Bronchial epithelial cell (primary cell): ENCODE data around the gene ITGB2. TPM values are rescaled to one million over a fixed set of nuclear protein-coding genes. Genes with fewer than 3 reads are reported as not detected.
A peak's percentile ranks its signal among the peaks of the same experiment; 100 is the strongest.

Experiments used
- DNase-seq: peaks from one replicate; pipeline ENCODE4 v3.0.0-alpha.2; 2010; ENCODE audit warnings: low read depth
- FAIRE-seq: peaks from 2 replicates; lab custom pipeline; 2011; peaks lifted over from hg19 to GRCh38; lab: Jason Lieb, UNC
- H3K27me3 ChIP-seq: 2 replicates; pipeline ENCODE4 v1.5.1; 2011; ENCODE audit warnings: low read length; ENCODE audit not compliant: control insufficient read depth, insufficient read depth
- H3K36me3 ChIP-seq: 2 replicates; pipeline ENCODE4 v1.5.1; 2011; ENCODE audit warnings: low read length; ENCODE audit not compliant: control insufficient read depth, insufficient read depth
- H3K4me3 ChIP-seq: 2 replicates; pipeline ENCODE4 v1.5.1; 2011; ENCODE audit warnings: mild to moderate bottlenecking, low read depth, low read length, control low read depth
- total RNA-seq: library from RNA; depleted of rRNA; stranded (reverse); fragments of >200 nt; gene quantifications from 2 replicates; pipeline ENCODE4 v1.2.1, GENCODE V29; 2014
- TF ChIP-seq, protein P1 (sequence below): IDR thresholded peaks from 2 replicates; pipeline ENCODE4 v1.5.1; 2011; ENCODE audit warnings: mild to moderate bottlenecking, moderate library complexity, low read length, control low read depth, inconsistent platforms; ENCODE audit not compliant: insufficient read depth, severe bottlenecking

The ITGB2 gene
- total RNA-seq, 1 donor from 2014 or later: 1.1 TPM

- TF ChIP-seq, protein P1, sequence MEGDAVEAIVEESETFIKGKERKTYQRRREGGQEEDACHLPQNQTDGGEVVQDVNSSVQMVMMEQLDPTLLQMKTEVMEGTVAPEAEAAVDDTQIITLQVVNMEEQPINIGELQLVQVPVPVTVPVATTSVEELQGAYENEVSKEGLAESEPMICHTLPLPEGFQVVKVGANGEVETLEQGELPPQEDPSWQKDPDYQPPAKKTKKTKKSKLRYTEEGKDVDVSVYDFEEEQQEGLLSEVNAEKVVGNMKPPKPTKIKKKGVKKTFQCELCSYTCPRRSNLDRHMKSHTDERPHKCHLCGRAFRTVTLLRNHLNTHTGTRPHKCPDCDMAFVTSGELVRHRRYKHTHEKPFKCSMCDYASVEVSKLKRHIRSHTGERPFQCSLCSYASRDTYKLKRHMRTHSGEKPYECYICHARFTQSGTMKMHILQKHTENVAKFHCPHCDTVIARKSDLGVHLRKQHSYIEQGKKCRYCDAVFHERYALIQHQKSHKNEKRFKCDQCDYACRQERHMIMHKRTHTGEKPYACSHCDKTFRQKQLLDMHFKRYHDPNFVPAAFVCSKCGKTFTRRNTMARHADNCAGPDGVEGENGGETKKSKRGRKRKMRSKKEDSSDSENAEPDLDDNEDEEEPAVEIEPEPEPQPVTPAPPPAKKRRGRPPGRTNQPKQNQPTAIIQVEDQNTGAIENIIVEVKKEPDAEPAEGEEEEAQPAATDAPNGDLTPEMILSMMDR: peak; percentile 93
- Histone ChIP-seq H3K27me3 (peaks cover 2% of the 10 kb centered on the region), H3K4me3 (no peak overlapping the region), H3K36me3 (no peaks in the 10 kb centered on the region)
- FAIRE-seq: no peak
- DNase-seq: no peak
Measured at GRCh38 chr21:44892536-44893277, 28.0 kb downstream of the ITGB2 start.

DNA sequence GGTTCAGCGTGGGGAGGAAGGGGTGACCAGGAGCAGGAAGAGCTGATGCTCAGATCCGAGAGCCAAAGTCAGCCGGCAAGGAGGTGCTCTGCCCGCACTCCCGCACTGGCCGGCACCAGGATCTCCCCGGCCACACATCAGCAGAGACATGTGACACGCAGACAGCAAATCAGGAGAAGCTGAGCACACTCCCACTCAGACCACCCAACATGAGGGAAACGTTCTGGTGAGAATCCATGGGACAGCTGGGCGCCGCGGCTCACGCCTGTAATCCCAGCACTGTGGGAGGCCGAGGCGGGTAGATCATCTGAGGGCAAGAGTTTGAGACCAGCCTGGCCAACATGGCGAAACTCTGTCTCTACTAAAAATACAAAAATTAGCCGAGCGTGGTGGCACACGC lies 28.6 kb downstream of the ITGB2 start:
- peaks cover 2% of the 10 kb centered on the region for H3K27me3 ChIP-seq
- FAIRE-seq (no peak), DNase-seq (no peak)
- TF ChIP-seq, protein P1: no peak
- no peak overlapping the region for H3K4me3 ChIP-seq
- H3K36me3 ChIP-seq: no peaks in the 10 kb centered on the region

- Histone ChIP-seq H3K27me3 (peaks cover 2% of the 10 kb centered on the region), H3K4me3 (no peak overlapping the region), H3K36me3 (no peaks in the 10 kb centered on the region)
- DNase-seq (no peak), FAIRE-seq (no peak)
- TF ChIP-seq, protein P1: no peak
Measured at GRCh38 chr21:44891631-44892031, 29.1 kb downstream of the ITGB2 start.

- peaks cover 2% of the 10 kb centered on the region for H3K27me3 ChIP-seq
- H3K4me3 ChIP-seq: no peak overlapping the region
- TF ChIP-seq, protein P1: no peak
- DNase-seq (no peak), FAIRE-seq (no peak)
- no peaks in the 10 kb centered on the region for H3K36me3 ChIP-seq
Measured at GRCh38 chr21:44890961-44891541, 29.6 kb downstream of the ITGB2 start.

DNA sequence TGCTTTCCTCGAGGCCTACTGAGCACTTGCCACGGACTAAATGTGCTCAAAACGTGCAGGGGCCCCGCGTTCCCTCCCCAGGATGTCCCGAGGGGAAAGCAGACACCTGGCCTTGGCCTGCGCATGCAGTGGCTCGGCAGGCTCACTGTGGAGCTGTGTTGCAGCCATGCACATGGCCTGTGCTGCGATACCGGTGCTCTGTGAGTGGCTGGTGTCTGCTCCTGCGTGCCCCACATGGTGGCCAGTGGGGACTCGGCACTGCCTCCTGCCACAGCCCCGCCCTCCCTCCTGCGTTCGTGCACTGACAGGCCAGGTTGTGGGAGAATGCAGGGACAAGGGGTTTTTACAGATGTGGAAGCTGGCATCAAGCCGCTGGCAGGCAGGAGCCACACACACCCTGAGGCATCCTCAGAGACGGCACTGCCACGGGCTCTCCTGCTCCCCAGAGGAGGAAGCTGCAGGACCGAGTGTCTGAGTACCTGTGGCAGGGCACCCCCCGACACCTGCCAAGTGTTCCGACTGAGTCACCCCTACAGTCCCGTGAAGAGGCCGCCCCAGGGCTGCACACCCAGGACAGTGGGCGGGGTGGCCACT lies 30.3 kb downstream of the ITGB2 start:
- no peak overlapping the region for H3K4me3 ChIP-seq
- no peak for DNase-seq
- no peaks in the 10 kb centered on the region for H3K36me3 ChIP-seq
- TF ChIP-seq, protein P1: no peak
- H3K27me3 ChIP-seq: peaks cover 2% of the 10 kb centered on the region
- FAIRE-seq: no peak
